H1 (cell line): ENCODE measurements around the gene MRPS26. TPM values are rescaled to one million over a fixed set of nuclear protein-coding genes. Genes with fewer than 3 reads are reported as not detected.

Source experiments
- CTCF ChIA-PET: fragments of 300-600 bp; sonication (Branson Sonifier 250); formaldehyde crosslinking; loops from one replicate; lab custom pipeline; 2021; ENCODE audit not compliant: partially characterized antibody; lab: Charles Lee
- POLR2A ChIA-PET: fragments of 300-600 bp; sonication (Branson Sonifier 250); formaldehyde crosslinking; loops from one replicate; lab custom pipeline; 2021; ENCODE audit warnings: inconsistent platforms; ENCODE audit not compliant: partially characterized antibody; lab: Charles Lee
- DNase-seq, 2 experiments: peaks; one replicate each; pipeline versions ENCODE4 v3.0.0 to v3.0.0-alpha.2; 2010 to 2022; ENCODE audit warnings: low spot score in 2 of 2, low read depth in 1 of 2, mixed read lengths in 1 of 2
- FAIRE-seq: peaks from 2 replicates; lab custom pipeline; 2011; peaks lifted over from hg19 to GRCh38; lab: Jason Lieb, UNC
- H2AFZ ChIP-seq: 2 replicates; pipeline ENCODE4 v1.8.1; 2012; ENCODE audit warnings: low read length, inconsistent platforms
- H2AK5ac ChIP-seq: 2 replicates; pipeline ENCODE4 v1.6.1; 2013; ENCODE audit warnings: low read depth, low read length
- H2BK120ac ChIP-seq: replicated peaks from 2 replicates; pipeline ENCODE3; 2013; ENCODE audit warnings: low read depth, low read length, inconsistent platforms
- H2BK12ac ChIP-seq: 2 replicates; pipeline ENCODE4 v1.6.1; 2013; ENCODE audit warnings: low read depth, low read length
- H2BK15ac ChIP-seq: 2 replicates; pipeline ENCODE4 v1.6.1; 2013; ENCODE audit warnings: low read length
- H2BK20ac ChIP-seq: 2 replicates; pipeline ENCODE4 v1.6.1; 2013; ENCODE audit warnings: low read length
- H2BK5ac ChIP-seq: 2 replicates; pipeline ENCODE4 v1.6.1; 2013; ENCODE audit warnings: low read depth, low read length
- H3K14ac ChIP-seq: 2 replicates; pipeline ENCODE4 v1.6.1; 2013; ENCODE audit warnings: inconsistent platforms; ENCODE audit not compliant: insufficient read length
- H3K18ac ChIP-seq: 2 replicates; pipeline ENCODE4 v1.6.1; 2013; ENCODE audit warnings: low read length; ENCODE audit errors: extremely low read depth
- H3K23ac ChIP-seq: 2 replicates; pipeline ENCODE4 v1.6.1; 2013; ENCODE audit warnings: inconsistent platforms; ENCODE audit not compliant: insufficient read length
- H3K23me2 ChIP-seq: 2 replicates; pipeline ENCODE4 v1.6.1; 2013; ENCODE audit warnings: low read depth, low read length
- H3K27ac ChIP-seq: 2 replicates; pipeline ENCODE4 v1.6.1; 2011; ENCODE audit warnings: low read depth, low read length, inconsistent platforms
- H3K27me3 ChIP-seq, 4 experiments: replicated peaks in 1 of 4; 1 replicate in 1 of 4; 2 replicates in 3 of 4; pipeline versions ENCODE4 v1.6.1 to v1.8.1; 2011 to 2013; ENCODE audit warnings: low read length in 3 of 4, mild to moderate bottlenecking in 3 of 4, inconsistent platforms in 2 of 4, mixed read lengths in 2 of 4, moderate library complexity in 1 of 4; ENCODE audit not compliant: control insufficient read depth in 3 of 4, insufficient read depth in 3 of 4; ENCODE audit errors: extremely low read depth in 1 of 4
- H3K36me3 ChIP-seq, 4 experiments: 2 replicates each; pipeline versions ENCODE4 v1.6.1 to v1.8.1; 2011 to 2013; ENCODE audit warnings: mild to moderate bottlenecking in 4 of 4, low read length in 3 of 4, moderate library complexity in 2 of 4, control low read depth in 1 of 4, inconsistent platforms in 1 of 4; ENCODE audit not compliant: insufficient read depth in 4 of 4, control insufficient read depth in 2 of 4
- H3K4ac ChIP-seq: replicated peaks from 2 replicates; pipeline ENCODE3; 2013; ENCODE audit warnings: low read length, low read depth, mixed read lengths, inconsistent platforms; ENCODE audit not compliant: insufficient read length
- H3K4me1 ChIP-seq, 4 experiments: replicated peaks in 1 of 4; 1 replicate in 1 of 4; 2 replicates in 3 of 4; pipeline versions ENCODE4 v1.6.1 to v1.8.1; 2011 to 2013; ENCODE audit warnings: low read length in 3 of 4, inconsistent platforms in 2 of 4, mixed read lengths in 1 of 4; ENCODE audit not compliant: insufficient read depth in 4 of 4, control insufficient read depth in 3 of 4
- H3K4me2 ChIP-seq, 2 experiments: 2 replicates each; pipeline versions ENCODE4 v1.6.1 to v1.8.1; 2011 to 2013; ENCODE audit warnings: low read depth in 2 of 2, low read length in 2 of 2, control low read depth in 1 of 2, inconsistent platforms in 1 of 2, mild to moderate bottlenecking in 1 of 2; ENCODE audit not compliant: insufficient read depth in 1 of 2
- H3K4me3 ChIP-seq, 4 experiments: fragments of 200-600, 300-600 bp in 1 of 4; sonication (generic), shearing (Covaris generic), sonication (Bioruptor Twin) in 1 of 4; 2 replicates each; pipeline versions ENCODE4 v1.5.1 to v1.8.1; 2011 to 2016; ENCODE audit warnings: low read length in 4 of 4, low read depth in 3 of 4, control low read depth in 2 of 4, inconsistent platforms in 2 of 4, mild to moderate bottlenecking in 2 of 4, mixed read lengths in 1 of 4, moderate library complexity in 1 of 4; ENCODE audit not compliant: insufficient read depth in 2 of 4; ENCODE audit errors: extremely low read depth in 1 of 4
- H3K56ac ChIP-seq: replicated peaks from 2 replicates; pipeline ENCODE3; 2013; ENCODE audit warnings: low read depth, mild to moderate bottlenecking, mixed read lengths, low read length, inconsistent platforms; ENCODE audit not compliant: insufficient read length
- H3K79me1 ChIP-seq: 2 replicates; pipeline ENCODE4 v1.6.1; 2013; ENCODE audit warnings: low read depth, low read length, control low read depth
- H3K79me2 ChIP-seq, 2 experiments: 2 replicates each; pipeline versions ENCODE4 v1.6.1 to v1.8.1; 2012 to 2013; ENCODE audit warnings: low read length in 2 of 2, mild to moderate bottlenecking in 2 of 2, inconsistent platforms in 1 of 2; ENCODE audit not compliant: insufficient read depth in 2 of 2, control insufficient read depth in 1 of 2
- H3K9ac ChIP-seq, 4 experiments: replicated peaks in 1 of 4; 1 replicate in 1 of 4; 2 replicates in 3 of 4; pipeline versions ENCODE4 v1.6.1 to v1.8.1; 2011 to 2013; ENCODE audit warnings: low read depth in 3 of 4, low read length in 3 of 4, control low read depth in 2 of 4, mild to moderate bottlenecking in 2 of 4, moderate library complexity in 2 of 4, inconsistent platforms in 1 of 4; ENCODE audit errors: extremely low read depth in 1 of 4
- H3K9me3 ChIP-seq, 2 experiments: 2 replicates each; pipeline versions ENCODE4 v1.6.1 to v1.8.1; 2012 to 2013; ENCODE audit warnings: mild to moderate bottlenecking in 2 of 2, moderate library complexity in 2 of 2, control low read depth in 1 of 2, inconsistent platforms in 1 of 2, low read depth in 1 of 2, low read length in 1 of 2, mixed read lengths in 1 of 2; ENCODE audit not compliant: insufficient read depth in 2 of 2
- H4K20me1 ChIP-seq, 2 experiments: replicated peaks in 1 of 2; 2 replicates each; pipeline versions ENCODE3 to v1.8.1; 2011 to 2013; ENCODE audit warnings: inconsistent platforms in 2 of 2, low read length in 2 of 2, mild to moderate bottlenecking in 1 of 2; ENCODE audit not compliant: insufficient read depth in 2 of 2, control insufficient read depth in 1 of 2
- H4K5ac ChIP-seq: 2 replicates; pipeline ENCODE4 v1.6.1; 2013; ENCODE audit warnings: low read length, low read depth, mixed read lengths, inconsistent platforms; ENCODE audit not compliant: insufficient read length
- H4K8ac ChIP-seq: 2 replicates; pipeline ENCODE4 v1.8.0; 2013; ENCODE audit warnings: mild to moderate bottlenecking, moderate library complexity, low read length, inconsistent platforms; ENCODE audit not compliant: insufficient read depth; ENCODE audit errors: extremely low read depth
- H4K91ac ChIP-seq: replicated peaks from 2 replicates; pipeline ENCODE3; 2013; ENCODE audit warnings: low read length, mixed read lengths, inconsistent platforms; ENCODE audit not compliant: insufficient read length
- WGBS, 2 experiments: shearing (Covaris generic) in 1 of 2; methylation state at CpG; one replicate each; pipeline versions ENCODE4 v1.1.6 to v1.1.7; 2013 to 2015; ENCODE audit warnings: low lambda C conversion rate in 2 of 2, mixed read lengths in 2 of 2, inconsistent platforms in 1 of 2, low coverage in 1 of 2, missing lambda C conversion rate in 1 of 2; ENCODE audit not compliant: insufficient replicate concordance in 2 of 2, insufficient coverage in 1 of 2, insufficient read length in 1 of 2; ENCODE audit errors: extremely low coverage in 1 of 2, missing lambda C conversion rate in 1 of 2; 5-methylcytosine and 5-hydroxymethylcytosine counted together
- polyA plus RNA-seq, 7 experiments: library from polyadenylated mRNA; depleted of rRNA in 3 of 7; stranded (reverse) in 5 of 7; unstranded in 2 of 7; fragments of >200 nt in 5 of 7; fragments of 200-250 nt in 2 of 7; gene quantifications; 1 replicate in 5 of 7; 2 replicates in 1 of 7; 4 replicates in 1 of 7; pipeline versions ENCODE4 v1.2.1 to v1.2.3, GENCODE V29; 2011 to 2013; ENCODE audit warnings: missing spikeins in 2 of 7, mixed read lengths in 2 of 7
- total RNA-seq: library from RNA; stranded (reverse); fragmentation: NEBNext Ultra II Directional; extraction: Animal tissue kit (Norgen Biotek cat#: 25700); gene quantifications from 2 replicates; pipeline ENCODE4 v1.2.1, GENCODE V29; 2021

Gene MRPS26
- total and polyA plus RNA-seq, 2 of the 8 experiments (the other 6 are each of a cell fraction or from before 2014, with no cell fraction given), result 83.6 to 103 TPM

DNA sequence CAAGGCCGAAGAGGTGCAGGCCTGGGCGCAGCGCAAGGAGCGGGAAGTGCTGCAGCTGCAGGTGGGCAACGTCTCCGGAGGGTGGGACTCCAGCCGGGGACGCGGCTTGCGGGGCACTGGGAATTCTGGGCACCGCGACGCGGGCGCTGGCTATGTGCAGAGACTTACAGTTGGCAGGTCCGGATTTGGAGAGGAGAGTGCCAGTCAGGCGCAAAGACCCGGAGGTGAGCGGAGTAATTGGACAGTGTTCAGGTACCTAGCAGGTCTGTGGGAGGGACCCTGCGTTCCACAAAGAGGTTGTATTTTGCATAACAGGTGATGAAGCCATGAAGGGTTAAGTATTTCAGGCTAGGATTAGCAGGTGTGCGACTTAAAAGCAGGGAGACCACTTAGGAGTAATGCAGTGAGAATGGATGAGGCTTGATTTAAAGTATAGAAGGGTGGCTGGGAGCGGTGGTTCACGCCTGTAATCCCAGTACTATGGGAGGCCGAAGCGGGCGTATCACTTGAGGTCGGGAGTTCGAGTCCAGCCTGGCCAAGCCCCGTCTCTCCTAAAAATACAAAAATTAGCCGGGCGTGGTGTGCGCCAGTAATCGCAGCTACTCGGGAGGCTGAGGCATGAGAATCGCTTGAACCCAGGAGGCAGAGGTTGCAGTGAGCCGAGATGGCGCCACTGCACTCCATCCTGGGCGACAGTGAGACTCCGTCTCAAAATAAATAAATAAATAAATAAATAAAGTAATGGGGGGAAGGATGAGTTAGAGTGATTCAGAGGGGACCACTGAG is 1.0 kb downstream of the MRPS26 start:
- H4K5ac ChIP-seq, result no peak overlapping the region
- H2BK120ac ChIP-seq, result no peak overlapping the region
- H3K79me2 ChIP-seq, result peaks cover 0 to 6% of the 10 kb centered on the region in 2 experiments; a peak in 1 of 4 replicates
- H3K4ac ChIP-seq, result no peak overlapping the region
- no peak overlapping the region for H2AFZ ChIP-seq
- H4K20me1 ChIP-seq, result no peaks in the 10 kb centered on the region
- peaks cover 9 to 23% (median 21%) of the 10 kb centered on the region in 4 experiments; a peak in 7 of 8 replicates for H3K36me3 ChIP-seq
- H4K8ac ChIP-seq, result no peak overlapping the region
- H2AK5ac ChIP-seq, result no peak overlapping the region
- no peak overlapping the region for H3K14ac ChIP-seq
- H3K56ac ChIP-seq, result peak overlapping the region; percentile 63
- ChIA-PET CTCF (no interaction called here), POLR2A (interaction anchor here (0.7 to 1.4 kb wide), 3 partner anchors 21 to 226 kb away, joined by 4 to 5 read pairs (median 5); no protein-coding TSS in a partner anchor)
- FAIRE-seq (no peak), DNase-seq (peak in 1 of 2 experiments; percentile 62)
- H2BK15ac ChIP-seq, result no peak overlapping the region
- peak overlapping the region; percentile 41; the same call in 1 of the 2 replicates for H3K18ac ChIP-seq
- H3K23me2 ChIP-seq, result peaks cover 8% of the 10 kb centered on the region
- H2BK5ac ChIP-seq, result peak overlapping the region; percentile 13; the same call in 1 of the 2 replicates
- H3K4me3 ChIP-seq, result peak overlapping the region; percentile 81 to 99 (median 88)
- H3K4me2 ChIP-seq, result peak overlapping the region; percentile 68 to 78
- 45% methylated on average over 38 of the region's 39 CpGs; no CpG with 5 or more reads in 1 of the 2 experiments for WGBS, 2 experiments
- H3K27me3 ChIP-seq, result no peaks in the 10 kb centered on the region
- no peak overlapping the region for H2BK20ac ChIP-seq
- no peak overlapping the region for H4K91ac ChIP-seq
- H2BK12ac ChIP-seq, result no peak overlapping the region
- peaks cover 5% of the 10 kb centered on the region for H3K79me1 ChIP-seq
- no peak overlapping the region for H3K23ac ChIP-seq
- peak overlapping the region; percentile 64 to 91 (median 78) for H3K9ac ChIP-seq
- no peaks in the 10 kb centered on the region for H3K9me3 ChIP-seq
- peaks cover 2 to 9% (median 6%) of the 10 kb centered on the region in 4 experiments; a peak in 6 of 7 replicates for H3K4me1 ChIP-seq
- no peak overlapping the region; the same call in 1 of the 2 replicates for H3K27ac ChIP-seq
